ENCODE data around the gene RNF224. TPM values are rescaled to one million over a fixed set of nuclear protein-coding genes. Genes with fewer than 3 reads are reported as not detected.

Gene RNF224
- polyA plus RNA-seq, 1 donor (not counting 4 experiments of a cell fraction or from before 2014, with no cell fraction given) = not detected

GRCh38 chr9:137188086-137188489, 39.2 kb upstream of the RNF224 start:
- Histone ChIP-seq H3K36me3 (ENCODE audit: control insufficient read depth in 2 of 2, extremely low read depth in 1 of 2, insufficient read depth in 2 of 2, low read length in 2 of 2) (peaks cover 18 to 24% of the 10 kb centered on the region in 2 experiments), H3K9me1 (ENCODE audit: control insufficient read depth, extremely low read depth, insufficient read depth, low read length) (no peaks in the 10 kb centered on the region), H3K27me3 (ENCODE audit: control insufficient read depth, extremely low read depth, insufficient read depth, low read length) (no peaks in the 10 kb centered on the region), H4K20me1 (ENCODE audit: control insufficient read depth, extremely low read depth, insufficient read depth, low read length) (no peaks in the 10 kb centered on the region), H3K9ac (ENCODE audit: control insufficient read depth, extremely low read depth, insufficient read depth, low read length) (peak overlapping the region; percentile 92), H3K4me1 (ENCODE audit: control insufficient read depth, extremely low read depth, insufficient read depth, low read length) (peaks cover 23% of the 10 kb centered on the region), H2AFZ (ENCODE audit: control insufficient read depth, low read length) (peak overlapping the region; percentile 91), H3K79me2 (ENCODE audit: control insufficient read depth, insufficient read depth, low read length) (peaks cover 47% of the 10 kb centered on the region), H3K4me3 (ENCODE audit: control insufficient read depth in 2 of 3, extremely low read depth in 1 of 3, insufficient read depth in 2 of 3, low read depth in 1 of 3, low read length in 3 of 3) (peak overlapping the region; percentile 88 to 96 (median 90)), H3K9me3 (ENCODE audit: control insufficient read depth, low read depth, low read length) (no peaks in the 10 kb centered on the region), H3K27ac (ENCODE audit: control insufficient read depth, insufficient read depth, low read length) (peak overlapping the region; percentile 89), H3K4me2 (ENCODE audit: control insufficient read depth, extremely low read depth, insufficient read depth, low read depth, low read length) (peak overlapping the region; percentile 97)
- DNase-seq (ENCODE audit: low read depth, low spot score) (no peak), FAIRE-seq (no peak)
- no peak for TF ChIP-seq EZH2 (IDR thresholded peaks at IDR 0.05; ENCODE audit: low read length)
- TF ChIP-seq CTCF (optimal IDR thresholded peaks at IDR 0.05 in 1 of 3, IDR thresholded peaks at IDR 0.05 in 1 of 3, conservative IDR thresholded peaks at IDR 0.05 in 1 of 3; ENCODE audit: extremely low read depth in 1 of 3, insufficient read depth in 2 of 3, low read length in 3 of 3) = no peak
- dilution Hi-C loops (cut with MboI; ENCODE audit: extremely low pct_ligation_motif_present, low sequenced_read_pairs) = no loop called here

- peaks cover 13 to 20% of the 10 kb centered on the region in 2 experiments for H3K36me3 ChIP-seq (ENCODE audit: control insufficient read depth in 2 of 2, extremely low read depth in 1 of 2, insufficient read depth in 2 of 2, low read length in 2 of 2)
- H3K4me1 ChIP-seq (ENCODE audit: control insufficient read depth, extremely low read depth, insufficient read depth, low read length) = peaks cover 23% of the 10 kb centered on the region
- no peaks in the 10 kb centered on the region for H3K9me3 ChIP-seq (ENCODE audit: control insufficient read depth, low read depth, low read length)
- H3K4me3 ChIP-seq (ENCODE audit: control insufficient read depth in 2 of 3, extremely low read depth in 1 of 3, insufficient read depth in 2 of 3, low read depth in 1 of 3, low read length in 3 of 3) = peak within 1 kb of the TSS; percentile 88 to 96 (median 90)
- no peaks in the 10 kb centered on the region for H3K9me1 ChIP-seq (ENCODE audit: control insufficient read depth, extremely low read depth, insufficient read depth, low read length)
- peaks cover 3% of the 10 kb centered on the region for H3K27me3 ChIP-seq (ENCODE audit: control insufficient read depth, extremely low read depth, insufficient read depth, low read length)
- peak; percentile 34 for FAIRE-seq
- H3K27ac ChIP-seq (ENCODE audit: control insufficient read depth, insufficient read depth, low read length) = peak within 1 kb of the TSS; percentile 89
- dilution Hi-C loops (cut with MboI; ENCODE audit: extremely low pct_ligation_motif_present, low sequenced_read_pairs) = no loop called here
- DNase-seq (ENCODE audit: low read depth, low spot score) = peak; percentile 57
- H3K79me2 ChIP-seq (ENCODE audit: control insufficient read depth, insufficient read depth, low read length) = peaks cover 47% of the 10 kb centered on the region
- H3K9ac ChIP-seq (ENCODE audit: control insufficient read depth, extremely low read depth, insufficient read depth, low read length) = peak within 1 kb of the TSS; percentile 92
- H4K20me1 ChIP-seq (ENCODE audit: control insufficient read depth, extremely low read depth, insufficient read depth, low read length) = no peaks in the 10 kb centered on the region
- H2AFZ ChIP-seq (ENCODE audit: control insufficient read depth, low read length) = peak within 1 kb of the TSS; percentile 91
- H3K4me2 ChIP-seq (ENCODE audit: control insufficient read depth, extremely low read depth, insufficient read depth, low read depth, low read length) = peak within 1 kb of the TSS; percentile 97
- TF ChIP-seq CTCF (optimal IDR thresholded peaks at IDR 0.05 in 1 of 3, IDR thresholded peaks at IDR 0.05 in 1 of 3, conservative IDR thresholded peaks at IDR 0.05 in 1 of 3; ENCODE audit: extremely low read depth in 1 of 3, insufficient read depth in 2 of 3, low read length in 3 of 3) (peak in 2 of 3 experiments; percentile 41 to 68), EZH2 (IDR thresholded peaks at IDR 0.05; ENCODE audit: low read length) (no peak)
Observed at GRCh38 chr9:137188490-137189296, 38.6 kb upstream of the RNF224 start, which contains the start of the genes ANAPC2 and SSNA1. Gene ANAPC2, minus strand, starts transcription at chr9:137188560. Its CDS starts 28 bp downstream, at chr9:137188532. Gene SSNA1, plus strand, starts transcription at chr9:137188676. Its CDS starts 51 bp downstream, at chr9:137188727.
